HepG2 (cell line): ENCODE results near the gene MYRFL. TPM values are rescaled to one million over a fixed set of nuclear protein-coding genes. Genes with fewer than 3 reads are reported as not detected.

ENCODE experiments used
- ATAC-seq: fragments of 200-7000 bp; cut with Tn5 transposase; 3 replicates; pipeline ENCODE4 v1.9.1; 2020; ENCODE audit warnings: mild to moderate bottlenecking, moderate library complexity
- BruUV-seq: library from RNA; stranded (reverse); fragments of 400-500 nt; replicated peaks from 2 replicates; lab custom pipeline; 2021; lab: Mats Ljungman, UMichigan
- CTCF ChIA-PET: fragments of 300-600 bp; formaldehyde crosslinking; extraction: SDS; loops from one replicate; lab custom pipeline; 2021; ENCODE audit warnings: low total read pairs, inconsistent platforms, low intra/inter-chr PET ratio; lab: Yijun Ruan, JAX
- POLR2A ChIA-PET: fragments of 350-600 bp; sonication (Branson Sonifier 250); formaldehyde crosslinking; loops from one replicate; lab custom pipeline; 2020; ENCODE audit warnings: antibody characterized with exemption, inconsistent platforms; lab: Yijun Ruan, JAX
- DNase-seq: peaks from one replicate; pipeline ENCODE4 v3.0.0-alpha.2; 2015; ENCODE audit warnings: low spot score
- FAIRE-seq: peaks from 3 replicates; lab custom pipeline; 2011; peaks lifted over from hg19 to GRCh38; lab: Jason Lieb, UNC
- H2AFZ ChIP-seq: one replicate; pipeline ENCODE4 v1.6.1; 2011; ENCODE audit warnings: low read length, inconsistent platforms
- H3K27ac ChIP-seq: fragments of 300-600 bp; 3 replicates; pipeline ENCODE4 v1.8.0; 2011; ENCODE audit warnings: mixed run types, mild to moderate bottlenecking, mixed read lengths, low read length, inconsistent platforms; ENCODE audit not compliant: insufficient read depth; ENCODE audit errors: extremely low read length
- H3K27me3 ChIP-seq, 2 experiments: fragments of 200-600 bp in 1 of 2; 2 replicates in 1 of 2; 3 replicates in 1 of 2; pipeline versions ENCODE4 v1.6.0 to v1.8.0; 2011; ENCODE audit warnings: low read length in 2 of 2, mild to moderate bottlenecking in 2 of 2, moderate library complexity in 2 of 2, inconsistent platforms in 1 of 2; ENCODE audit not compliant: insufficient read depth in 2 of 2, control insufficient read depth in 1 of 2
- H3K36me3 ChIP-seq, 2 experiments: fragments of 200-600 bp in 1 of 2; replicated peaks in 1 of 2; 2 replicates in 1 of 2; 3 replicates in 1 of 2; pipeline versions ENCODE4 v1.5.1 to v1.8.0; 2011; ENCODE audit warnings: low read length in 2 of 2, inconsistent platforms in 1 of 2; ENCODE audit not compliant: insufficient read depth in 2 of 2, control insufficient read depth in 1 of 2
- H3K4me1 ChIP-seq: 2 replicates; pipeline ENCODE4 v1.5.1; 2012; ENCODE audit warnings: low read length, inconsistent platforms; ENCODE audit not compliant: insufficient read depth
- H3K4me2 ChIP-seq: 2 replicates; pipeline ENCODE4 v1.6.0; 2011; ENCODE audit warnings: low read depth, low read length, inconsistent platforms
- H3K4me3 ChIP-seq, 3 experiments: fragments of 200-600 bp in 1 of 3; sonication (generic), shearing (Covaris generic) in 1 of 3; replicated peaks in 1 of 3; 2 replicates each; pipeline ENCODE4 v1.5.1; 2011 to 2016; ENCODE audit warnings: low read length in 3 of 3, inconsistent platforms in 2 of 3, low read depth in 2 of 3, mild to moderate bottlenecking in 2 of 3, control low read depth in 1 of 3, mixed read lengths in 1 of 3; ENCODE audit not compliant: insufficient read depth in 1 of 3
- H3K79me2 ChIP-seq: one replicate; pipeline ENCODE4 v1.6.1; 2011; ENCODE audit warnings: low read length, inconsistent platforms; ENCODE audit not compliant: insufficient read depth
- H3K9ac ChIP-seq: 2 replicates; pipeline ENCODE4 v1.6.0; 2011; ENCODE audit warnings: mild to moderate bottlenecking, low read depth, low read length, inconsistent platforms; ENCODE audit not compliant: insufficient read depth
- H3K9me3 ChIP-seq: 2 replicates; pipeline ENCODE4 v1.5.1; 2012; ENCODE audit warnings: mild to moderate bottlenecking, low read length
- H4K20me1 ChIP-seq: 2 replicates; pipeline ENCODE4 v1.6.0; 2011; ENCODE audit warnings: inconsistent platforms, mild to moderate bottlenecking, low read length, moderate library complexity; ENCODE audit not compliant: insufficient read depth
- MED13 ChIP-seq: sonication (generic); formaldehyde crosslinking; IDR thresholded peaks from 2 replicates; pipeline ENCODE4 v1.5.0; 2020; ENCODE audit warnings: missing genetic modification reagents
- RERE ChIP-seq: IDR thresholded peaks from 2 replicates; pipeline ENCODE4 v1.6.1; 2016; ENCODE audit warnings: low read depth, missing genetic modification reagents, missing compliant biosample characterization
- in situ Hi-C: cut with HindIII; loops from 2 replicates; pipeline ENCODE4 v1.10.0; 2017; ENCODE audit warnings: low pct_unique_long_range_greater_than_20kb; ENCODE audit not compliant: extremely low pct_ligation_motif_present
- intact Hi-C: fragments of 100-400 bp; cut with micrococcal nuclease; formaldehyde crosslinking; loops from one replicate; pipeline ENCODE4 v1.10.0; 2022; ENCODE audit not compliant: unreplicated experiment
- polyA plus RNA-seq, 8 experiments: library from polyadenylated mRNA; depleted of rRNA in 3 of 8; stranded (reverse) in 7 of 8; unstranded in 1 of 8; fragments of >200 nt; fragmentation: Illumina TruSeq in 4 of 8; extraction: Trizol in 4 of 8; gene quantifications; 2 replicates each; pipeline versions ENCODE4 v1.2.1 to v1.2.3, GENCODE V29; 2011 to 2016; ENCODE audit warnings: low read depth in 4 of 8, missing spikeins in 1 of 8, mixed read lengths in 1 of 8; ENCODE audit not compliant: insufficient read depth in 1 of 8
- total RNA-seq, 5 experiments: library from RNA; depleted of rRNA; stranded (reverse); fragments of >200 nt; fragmentation: Illumina TruSeq; extraction: Trizol; gene quantifications; 2 replicates each; pipeline ENCODE4 v1.2.3, GENCODE V29; 2016; ENCODE audit warnings: low read depth in 1 of 5

The MYRFL gene
- total and polyA plus RNA-seq, 2 of the 13 experiments (the other 11 are each of a cell fraction or from before 2014, with no cell fraction given): 0.09 to 0.11 TPM

GRCh38 chr12:69948851-69949250, 123.8 kb downstream of the MYRFL start:
- H3K9me3 ChIP-seq: no peaks in the 10 kb centered on the region
- TF ChIP-seq RERE (CRISPR knock-in tag) (no peak), MED13 (no peak)
- no TSS peak for BruUV-seq
- H3K79me2 ChIP-seq: no peaks in the 10 kb centered on the region
- DNase-seq (no peak), ATAC-seq (no peak), FAIRE-seq (no peak)
- H3K27me3 ChIP-seq: no peaks in the 10 kb centered on the region
- no peaks in the 10 kb centered on the region for H4K20me1 ChIP-seq
- CTCF ChIA-PET: no interaction called here
- H3K4me1 ChIP-seq: no peaks in the 10 kb centered on the region
- H2AFZ ChIP-seq: no peak overlapping the region
- H3K9ac ChIP-seq: no peak overlapping the region
- POLR2A ChIA-PET: no interaction called here
- no peak overlapping the region for H3K27ac ChIP-seq
- intact Hi-C loops: no loop called here
- H3K36me3 ChIP-seq: no peaks in the 10 kb centered on the region
- H3K4me2 ChIP-seq: no peak overlapping the region
- in situ Hi-C loops: no loop called here
- H3K4me3 ChIP-seq: no peak overlapping the region
